Testis (tissue), 2 donors: ENCODE data around the gene SF3B4.

Source experiments
- POLR2A ChIP-seq: fragments of 450-650 bp; IDR thresholded peaks from one replicate; pipeline ENCODE4 v1.6.1; 2017; ENCODE audit warnings: antibody characterized with exemption, mild to moderate bottlenecking, moderate library complexity
- TF ChIP-seq, protein P1 (sequence below), 3 experiments: fragments of 450-650 bp in 2 of 3; fragments of 200-600 bp in 1 of 3; sonication (generic) in 1 of 3; IDR thresholded peaks; one replicate each; pipeline ENCODE4 v1.5.1; 2016 to 2019; ENCODE audit warnings: antibody characterized with exemption in 3 of 3, mild to moderate bottlenecking in 2 of 3, moderate library complexity in 1 of 3

DNA sequence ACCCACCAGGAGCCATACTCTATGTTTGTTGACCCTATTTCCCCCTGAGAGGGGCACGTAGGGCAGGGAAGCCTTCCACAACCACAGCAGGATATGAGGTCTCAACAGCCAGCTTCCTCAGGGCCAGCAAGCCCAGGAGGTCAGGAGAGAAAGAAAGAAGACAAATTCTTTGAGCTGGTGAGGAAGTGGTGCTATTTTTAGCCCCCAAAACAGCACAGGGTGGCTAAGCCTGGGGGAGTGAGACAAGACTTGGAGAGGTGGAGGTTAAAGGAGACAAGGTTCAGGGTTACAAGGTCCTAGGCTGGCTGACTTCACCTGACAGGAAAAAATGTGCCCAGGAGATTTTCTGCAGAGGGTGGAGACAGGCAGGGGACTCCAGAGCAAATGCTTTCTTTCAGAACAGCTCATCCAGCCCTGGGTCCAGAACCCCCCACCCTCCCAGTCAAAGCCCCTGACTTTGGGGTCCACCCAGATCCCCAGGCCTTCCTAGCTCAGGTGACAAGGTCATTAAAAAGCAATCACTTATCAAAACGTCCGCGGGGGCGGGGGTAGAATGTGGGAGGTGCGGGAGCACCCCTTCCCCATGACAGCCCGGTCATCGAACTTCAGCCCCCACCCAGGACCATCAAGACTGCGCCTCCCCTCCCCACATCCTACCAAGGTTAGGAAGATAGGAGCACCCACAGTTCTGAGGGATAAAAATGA, 11.3 kb downstream of the SF3B4 start:
- TF ChIP-seq, protein P1, sequence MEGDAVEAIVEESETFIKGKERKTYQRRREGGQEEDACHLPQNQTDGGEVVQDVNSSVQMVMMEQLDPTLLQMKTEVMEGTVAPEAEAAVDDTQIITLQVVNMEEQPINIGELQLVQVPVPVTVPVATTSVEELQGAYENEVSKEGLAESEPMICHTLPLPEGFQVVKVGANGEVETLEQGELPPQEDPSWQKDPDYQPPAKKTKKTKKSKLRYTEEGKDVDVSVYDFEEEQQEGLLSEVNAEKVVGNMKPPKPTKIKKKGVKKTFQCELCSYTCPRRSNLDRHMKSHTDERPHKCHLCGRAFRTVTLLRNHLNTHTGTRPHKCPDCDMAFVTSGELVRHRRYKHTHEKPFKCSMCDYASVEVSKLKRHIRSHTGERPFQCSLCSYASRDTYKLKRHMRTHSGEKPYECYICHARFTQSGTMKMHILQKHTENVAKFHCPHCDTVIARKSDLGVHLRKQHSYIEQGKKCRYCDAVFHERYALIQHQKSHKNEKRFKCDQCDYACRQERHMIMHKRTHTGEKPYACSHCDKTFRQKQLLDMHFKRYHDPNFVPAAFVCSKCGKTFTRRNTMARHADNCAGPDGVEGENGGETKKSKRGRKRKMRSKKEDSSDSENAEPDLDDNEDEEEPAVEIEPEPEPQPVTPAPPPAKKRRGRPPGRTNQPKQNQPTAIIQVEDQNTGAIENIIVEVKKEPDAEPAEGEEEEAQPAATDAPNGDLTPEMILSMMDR (IDR thresholded peaks at IDR 0.05) = no peak
- no peak for TF ChIP-seq POLR2A
